ENCODE results near the gene TMEM63C. TPM values are rescaled to one million over a fixed set of nuclear protein-coding genes. Genes with fewer than 3 reads are reported as not detected.

TMEM63C gene
- total RNA-seq, 1 donor from 2014 or later, result 6.6 TPM

DNA sequence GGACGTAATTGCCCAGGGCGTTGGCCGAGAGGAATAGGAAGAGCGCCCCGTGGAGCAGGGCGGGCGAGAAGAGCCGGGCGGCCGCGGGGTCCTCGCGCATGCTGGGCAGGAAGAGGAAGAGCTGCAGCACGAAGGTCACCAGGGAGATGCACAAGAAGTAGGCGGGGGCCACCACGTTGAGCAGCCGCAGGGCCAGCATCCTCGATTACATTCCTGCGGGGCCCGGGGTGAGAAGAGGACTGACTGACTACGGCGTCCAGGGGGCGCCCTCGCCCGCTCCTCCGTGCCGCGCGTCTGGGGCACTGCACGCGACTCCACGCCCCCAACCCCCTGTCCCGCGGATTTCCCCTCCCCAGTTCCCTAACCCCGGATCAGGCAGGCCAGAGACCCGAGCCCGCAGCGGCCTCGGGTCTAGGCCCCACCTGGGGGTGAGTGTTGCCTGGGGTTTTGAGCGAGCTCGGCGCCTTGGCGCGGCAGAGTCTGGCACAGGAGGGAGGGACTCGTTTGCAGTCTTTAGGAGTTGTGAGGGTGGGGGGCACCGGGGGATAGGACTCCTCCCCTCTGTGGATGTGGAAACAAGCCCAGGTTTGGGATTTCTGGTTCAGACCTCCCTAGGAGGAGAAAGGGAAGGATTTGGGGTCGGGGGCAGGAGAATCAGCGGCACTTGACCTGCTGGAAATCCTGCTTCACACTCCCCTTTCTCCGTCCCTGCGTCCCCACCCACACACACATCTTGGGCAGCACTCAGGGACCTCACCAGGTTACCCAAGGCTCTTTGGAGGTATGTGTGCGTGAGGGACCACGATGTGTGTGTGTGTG, 41.8 kb upstream of the TMEM63C start:
- Mint-ChIP-seq H3K27ac (ENCODE audit: unreplicated experiment) (no peak overlapping the region), H3K27me3 (ENCODE audit: unreplicated experiment) (peaks cover 9% of the 10 kb centered on the region), H3K36me3 (ENCODE audit: low read depth, unreplicated experiment) (no peaks in the 10 kb centered on the region), H3K4me3 (ENCODE audit: unreplicated experiment) (peak overlapping the region; percentile 89), H3K4me1 (ENCODE audit: unreplicated experiment) (peaks cover 23% of the 10 kb centered on the region), H3K9me3 (ENCODE audit: unreplicated experiment) (no peaks in the 10 kb centered on the region)
- TF ChIP-seq, protein P1, sequence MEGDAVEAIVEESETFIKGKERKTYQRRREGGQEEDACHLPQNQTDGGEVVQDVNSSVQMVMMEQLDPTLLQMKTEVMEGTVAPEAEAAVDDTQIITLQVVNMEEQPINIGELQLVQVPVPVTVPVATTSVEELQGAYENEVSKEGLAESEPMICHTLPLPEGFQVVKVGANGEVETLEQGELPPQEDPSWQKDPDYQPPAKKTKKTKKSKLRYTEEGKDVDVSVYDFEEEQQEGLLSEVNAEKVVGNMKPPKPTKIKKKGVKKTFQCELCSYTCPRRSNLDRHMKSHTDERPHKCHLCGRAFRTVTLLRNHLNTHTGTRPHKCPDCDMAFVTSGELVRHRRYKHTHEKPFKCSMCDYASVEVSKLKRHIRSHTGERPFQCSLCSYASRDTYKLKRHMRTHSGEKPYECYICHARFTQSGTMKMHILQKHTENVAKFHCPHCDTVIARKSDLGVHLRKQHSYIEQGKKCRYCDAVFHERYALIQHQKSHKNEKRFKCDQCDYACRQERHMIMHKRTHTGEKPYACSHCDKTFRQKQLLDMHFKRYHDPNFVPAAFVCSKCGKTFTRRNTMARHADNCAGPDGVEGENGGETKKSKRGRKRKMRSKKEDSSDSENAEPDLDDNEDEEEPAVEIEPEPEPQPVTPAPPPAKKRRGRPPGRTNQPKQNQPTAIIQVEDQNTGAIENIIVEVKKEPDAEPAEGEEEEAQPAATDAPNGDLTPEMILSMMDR (IDR thresholded peaks at IDR 0.05; ENCODE audit: unreplicated experiment), result peak; percentile 77
- DNase-seq (ENCODE audit: low spot score), result peak; percentile 84

GRCh38 chr14:77140359-77141213, 41.0 kb upstream of the TMEM63C start:
- peak overlapping the region; percentile 89 for H3K4me3 Mint-ChIP-seq (ENCODE audit: unreplicated experiment)
- peaks cover 9% of the 10 kb centered on the region for H3K27me3 Mint-ChIP-seq (ENCODE audit: unreplicated experiment)
- H3K27ac Mint-ChIP-seq (ENCODE audit: unreplicated experiment), result no peak overlapping the region
- TF ChIP-seq, protein P1 (IDR thresholded peaks at IDR 0.05; ENCODE audit: unreplicated experiment), result no peak
- peaks cover 23% of the 10 kb centered on the region for H3K4me1 Mint-ChIP-seq (ENCODE audit: unreplicated experiment)
- no peak for DNase-seq (ENCODE audit: low spot score)
- H3K9me3 Mint-ChIP-seq (ENCODE audit: unreplicated experiment), result no peaks in the 10 kb centered on the region
- H3K36me3 Mint-ChIP-seq (ENCODE audit: low read depth, unreplicated experiment), result no peaks in the 10 kb centered on the region

GRCh38 chr14:77141214-77142004, 40.2 kb upstream of the TMEM63C start, which contains the start of gene ZDHHC22:
ZDHHC22 (minus strand) TSS chr14:77141791; CDS start chr14:77139738, 2,053 bp downstream.
- no peak within 1 kb of the TSS for H3K27ac Mint-ChIP-seq (ENCODE audit: unreplicated experiment)
- peaks cover 23% of the 10 kb centered on the region for H3K4me1 Mint-ChIP-seq (ENCODE audit: unreplicated experiment)
- peak; percentile 87 for DNase-seq (ENCODE audit: low spot score)
- H3K27me3 Mint-ChIP-seq (ENCODE audit: unreplicated experiment), result peaks cover 13% of the 10 kb centered on the region
- TF ChIP-seq, protein P1 (IDR thresholded peaks at IDR 0.05; ENCODE audit: unreplicated experiment), result peak; percentile 87
- no peaks in the 10 kb centered on the region for H3K36me3 Mint-ChIP-seq (ENCODE audit: low read depth, unreplicated experiment)
- H3K9me3 Mint-ChIP-seq (ENCODE audit: unreplicated experiment), result no peaks in the 10 kb centered on the region
- peak within 1 kb of the TSS; percentile 92 for H3K4me3 Mint-ChIP-seq (ENCODE audit: unreplicated experiment)

GRCh38 chr14:77142005-77142800, 39.4 kb upstream of the TMEM63C start:
- no peaks in the 10 kb centered on the region for H3K36me3 Mint-ChIP-seq (ENCODE audit: low read depth, unreplicated experiment)
- peak overlapping the region; percentile 92 for H3K4me3 Mint-ChIP-seq (ENCODE audit: unreplicated experiment)
- H3K4me1 Mint-ChIP-seq (ENCODE audit: unreplicated experiment), result peaks cover 23% of the 10 kb centered on the region
- H3K9me3 Mint-ChIP-seq (ENCODE audit: unreplicated experiment), result no peaks in the 10 kb centered on the region
- TF ChIP-seq, protein P1 (IDR thresholded peaks at IDR 0.05; ENCODE audit: unreplicated experiment), result no peak
- no peak for DNase-seq (ENCODE audit: low spot score)
- peaks cover 13% of the 10 kb centered on the region for H3K27me3 Mint-ChIP-seq (ENCODE audit: unreplicated experiment)
- H3K27ac Mint-ChIP-seq (ENCODE audit: unreplicated experiment), result no peak overlapping the region
